ENCODE data around the gene SDCBP2.

DNA sequence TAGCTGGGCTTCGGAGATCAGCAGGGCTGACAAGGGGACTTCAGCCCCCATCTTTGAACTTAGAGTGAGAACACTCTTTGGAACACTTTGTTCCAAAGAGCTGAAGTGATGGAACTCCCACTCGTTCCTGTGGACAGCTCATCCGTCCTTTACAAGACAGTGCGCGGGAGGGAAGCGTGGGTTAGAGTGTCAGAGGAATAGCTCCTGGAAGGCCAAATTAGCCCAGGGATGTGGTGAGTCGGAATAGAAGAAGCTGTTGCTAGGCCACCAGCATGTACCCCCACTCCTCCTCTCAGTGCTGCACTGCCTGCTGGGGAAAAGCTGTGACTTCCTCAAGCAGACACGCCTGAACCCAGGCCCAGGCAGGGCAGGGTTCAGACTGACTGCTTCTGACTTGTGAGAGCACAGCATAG lies 1.7 kb downstream of the SDCBP2 start:
- TF ChIP-seq, protein P1, sequence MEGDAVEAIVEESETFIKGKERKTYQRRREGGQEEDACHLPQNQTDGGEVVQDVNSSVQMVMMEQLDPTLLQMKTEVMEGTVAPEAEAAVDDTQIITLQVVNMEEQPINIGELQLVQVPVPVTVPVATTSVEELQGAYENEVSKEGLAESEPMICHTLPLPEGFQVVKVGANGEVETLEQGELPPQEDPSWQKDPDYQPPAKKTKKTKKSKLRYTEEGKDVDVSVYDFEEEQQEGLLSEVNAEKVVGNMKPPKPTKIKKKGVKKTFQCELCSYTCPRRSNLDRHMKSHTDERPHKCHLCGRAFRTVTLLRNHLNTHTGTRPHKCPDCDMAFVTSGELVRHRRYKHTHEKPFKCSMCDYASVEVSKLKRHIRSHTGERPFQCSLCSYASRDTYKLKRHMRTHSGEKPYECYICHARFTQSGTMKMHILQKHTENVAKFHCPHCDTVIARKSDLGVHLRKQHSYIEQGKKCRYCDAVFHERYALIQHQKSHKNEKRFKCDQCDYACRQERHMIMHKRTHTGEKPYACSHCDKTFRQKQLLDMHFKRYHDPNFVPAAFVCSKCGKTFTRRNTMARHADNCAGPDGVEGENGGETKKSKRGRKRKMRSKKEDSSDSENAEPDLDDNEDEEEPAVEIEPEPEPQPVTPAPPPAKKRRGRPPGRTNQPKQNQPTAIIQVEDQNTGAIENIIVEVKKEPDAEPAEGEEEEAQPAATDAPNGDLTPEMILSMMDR (IDR thresholded peaks at IDR 0.05): no peak
- TF ChIP-seq ZFX (IDR thresholded peaks at IDR 0.05; ENCODE audit: borderline replicate concordance): no peak

Measured in 22Rv1 (cell line).